ENCODE results near the gene SLIT1. TPM values are rescaled to one million over a fixed set of nuclear protein-coding genes. Genes with fewer than 3 reads are reported as not detected.

SLIT1 gene
- total RNA-seq, result under 0.01 TPM in 1 of 2 replicates, not detected in the other

DNA sequence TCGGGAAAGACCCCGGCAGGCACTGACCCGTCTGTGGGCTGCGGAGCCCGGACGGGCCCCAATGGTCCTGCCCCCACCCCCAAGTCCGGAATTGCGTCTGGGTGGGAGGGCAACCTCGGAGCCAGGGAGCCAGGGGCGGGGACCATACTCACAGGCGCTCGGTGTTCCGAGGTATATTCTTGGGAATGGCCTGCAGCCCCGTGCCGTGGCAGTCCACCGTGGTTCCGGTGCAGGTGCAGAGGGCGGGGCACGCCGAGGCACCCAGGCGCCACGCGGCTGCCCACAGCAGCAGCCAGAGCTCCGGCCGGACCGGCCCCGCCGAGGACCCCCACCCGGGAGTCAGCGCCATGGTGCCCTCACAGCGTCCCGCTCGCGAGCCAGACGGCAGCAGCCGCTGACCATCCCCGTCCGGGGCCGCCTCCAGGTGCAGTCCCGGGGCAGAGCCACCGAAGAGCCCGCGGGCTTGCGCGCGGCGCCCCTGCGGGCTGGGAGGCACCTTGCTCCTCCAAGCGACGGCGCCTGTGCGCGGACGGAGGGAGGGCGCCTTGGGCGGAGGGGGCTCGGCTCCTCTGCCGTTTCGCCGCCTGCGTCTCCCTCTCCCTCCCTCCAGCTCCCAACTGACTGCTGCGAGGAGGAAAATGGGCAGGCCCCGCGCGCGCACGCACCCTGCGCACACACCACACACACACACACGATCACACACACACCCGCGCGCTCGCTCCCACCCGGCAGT lies at the start of gene SLIT1:
SLIT1 (minus strand) TSS at position 634 of the 733 bp plus-strand sequence; CDS start at position 349, 285 bp downstream.

Other genes with a start within 250 kb of the SLIT1 start
- 9.8 and 11.3 TPM in 2 replicates for gene ARHGAP19, start 106.7 kb upstream of the SLIT1 start, total RNA-seq
- gene FRAT1, start 133.3 kb upstream of the SLIT1 start, total RNA-seq, result 1.8 and 5.7 TPM in 2 replicates
- 7.3 and 8.1 TPM in 2 replicates for gene FRAT2, start 148.8 kb upstream of the SLIT1 start, total RNA-seq
- gene RRP12, start 215.4 kb upstream of the SLIT1 start, total RNA-seq, result 6.8 and 22.1 TPM in 2 replicates
- 543 and 737 TPM in 2 replicates for gene PGAM1, start 240.2 kb upstream of the SLIT1 start, total RNA-seq

All from epithelial cell of alveolus of lung (primary cell).